OCI-LY1 (cell line): ENCODE measurements around the gene HPS5.

Experiments
- H2AFZ ChIP-seq: fragments of 200-600 bp; sonication (generic), shearing (Covaris generic); 2 replicates; pipeline ENCODE4 v1.6.0; 2014; ENCODE audit warnings: antibody characterized with exemption, mild to moderate bottlenecking, low read length
- H3F3A ChIP-seq: fragments of 200-600 bp; sonication (generic), shearing (Covaris generic); 2 replicates; pipeline ENCODE4 v1.6.0; 2014; ENCODE audit warnings: mild to moderate bottlenecking, antibody characterized with exemption, low read length, moderate library complexity; ENCODE audit not compliant: insufficient read depth
- H3K27ac ChIP-seq: fragments of 200-600 bp; sonication (generic); 2 replicates; pipeline ENCODE4 v1.5.1; 2014; ENCODE audit warnings: low read length, mixed run types, mild to moderate bottlenecking, low read depth; ENCODE audit not compliant: poor library complexity, severe bottlenecking
- H3K27me3 ChIP-seq: fragments of 200-600 bp; sonication (generic); 2 replicates; pipeline ENCODE4 v1.6.0; 2014; ENCODE audit warnings: antibody characterized with exemption, mild to moderate bottlenecking, low read length, moderate library complexity; ENCODE audit not compliant: insufficient read depth
- H3K36me3 ChIP-seq: fragments of 200-600 bp; sonication (generic); 2 replicates; pipeline ENCODE4 v1.6.1; 2014; ENCODE audit warnings: mild to moderate bottlenecking, antibody characterized with exemption, low read length, moderate library complexity, mixed read lengths; ENCODE audit not compliant: insufficient read depth
- H3K4me1 ChIP-seq: fragments of 200-600 bp; sonication (generic); 2 replicates; pipeline ENCODE4 v1.5.1; 2014; ENCODE audit warnings: mild to moderate bottlenecking, low read length, moderate library complexity; ENCODE audit not compliant: insufficient read depth, severe bottlenecking
- H3K4me2 ChIP-seq: fragments of 200-600 bp; sonication (generic), shearing (Covaris generic); 2 replicates; pipeline ENCODE4 v1.6.1; 2014; ENCODE audit warnings: low read length
- H3K4me3 ChIP-seq: fragments of 200-600 bp; sonication (generic); 2 replicates; pipeline ENCODE4 v1.5.1; 2014; ENCODE audit warnings: low read length, low read depth, mild to moderate bottlenecking, mixed read lengths; ENCODE audit not compliant: poor library complexity, severe bottlenecking
- H3K79me2 ChIP-seq: fragments of 200-600 bp; shearing (Covaris generic); 2 replicates; pipeline ENCODE4 v1.6.1; 2016; ENCODE audit warnings: mixed run types, low read length, mixed read lengths; ENCODE audit not compliant: insufficient read depth
- H3K9ac ChIP-seq: fragments of 200-600 bp; sonication (generic), shearing (Covaris generic); 2 replicates; pipeline ENCODE4 v1.6.1; 2014; ENCODE audit warnings: mild to moderate bottlenecking, low read length, mixed read lengths
- H3K9me2 ChIP-seq: fragments of 200-600 bp; sonication (generic), shearing (Covaris generic); 2 replicates; pipeline ENCODE4 v1.6.1; 2014; ENCODE audit warnings: low read depth, mild to moderate bottlenecking, low read length, mixed read lengths
- H3K9me3 ChIP-seq: fragments of 200-600 bp; shearing (Covaris generic); 2 replicates; pipeline ENCODE4 v1.6.1; 2014; ENCODE audit warnings: low read length, mixed read lengths
- H4K20me1 ChIP-seq: fragments of 200-600 bp; sonication (generic), shearing (Covaris generic); 2 replicates; pipeline ENCODE4 v1.6.0; 2016; ENCODE audit warnings: mild to moderate bottlenecking, low read length; ENCODE audit not compliant: insufficient read depth
- CTCF ChIP-seq: fragments of 200-600 bp; sonication (generic), shearing (Covaris generic); IDR thresholded peaks from 2 replicates; pipeline ENCODE4 v1.5.1; 2017; ENCODE audit warnings: mild to moderate bottlenecking, antibody characterized with exemption, low read length, moderate library complexity, mixed read lengths
- EZH2 ChIP-seq: fragments of 200-600 bp; sonication (generic), shearing (Covaris generic); IDR thresholded peaks from 2 replicates; pipeline ENCODE4 v1.8.0; 2017; ENCODE audit warnings: borderline replicate concordance, mixed run types, mild to moderate bottlenecking, antibody characterized with exemption, low read length, moderate library complexity, mixed read lengths

HPS5 gene

GRCh38 chr11:18321969-18322711 lies at the start of gene HPS5, which contains the start of gene GTF2H1:
Gene HPS5 (minus strand): TSS chr11:18322140. CDS start chr11:18317858, 4,282 bp downstream.
Gene GTF2H1 (plus strand): TSS chr11:18322567. CDS start chr11:18333075, 10,508 bp downstream.
- Histone ChIP-seq H2AFZ (peak within 1 kb of the TSS; percentile 33; the same call in 1 of the 2 replicates), H3K4me1 (peaks cover 55% of the 10 kb centered on the region), H4K20me1 (no peaks in the 10 kb centered on the region), H3K79me2 (peaks cover 88% of the 10 kb centered on the region), H3K9me2 (no peaks in the 10 kb centered on the region), H3F3A (no peaks in the 10 kb centered on the region), H3K9me3 (no peaks in the 10 kb centered on the region), H3K36me3 (peaks cover 26% of the 10 kb centered on the region), H3K4me2 (peak within 1 kb of the TSS; percentile 97), H3K4me3 (peak within 1 kb of the TSS; percentile 93), H3K27ac (peak within 1 kb of the TSS; percentile 89), H3K27me3 (no peaks in the 10 kb centered on the region), H3K9ac (peak within 1 kb of the TSS; percentile 97)
- TF ChIP-seq CTCF (no peak), EZH2 (no peak)

GRCh38 chr11:18371279-18371678 lies 49.3 kb upstream of the HPS5 start:
- no peaks in the 10 kb centered on the region for H3K9me3 ChIP-seq
- no peaks in the 10 kb centered on the region for H3K27me3 ChIP-seq
- H3K4me3 ChIP-seq = no peak overlapping the region
- no peak overlapping the region for H3K27ac ChIP-seq
- H4K20me1 ChIP-seq = no peaks in the 10 kb centered on the region
- H3K4me2 ChIP-seq = no peak overlapping the region
- H2AFZ ChIP-seq = no peak overlapping the region
- no peaks in the 10 kb centered on the region for H3K79me2 ChIP-seq
- no peaks in the 10 kb centered on the region for H3K4me1 ChIP-seq
- H3K9me2 ChIP-seq = no peaks in the 10 kb centered on the region
- no peaks in the 10 kb centered on the region for H3F3A ChIP-seq
- TF ChIP-seq CTCF (no peak), EZH2 (no peak)
- peaks cover 8% of the 10 kb centered on the region for H3K36me3 ChIP-seq
- H3K9ac ChIP-seq = no peak overlapping the region

- H3K9me3 ChIP-seq = no peaks in the 10 kb centered on the region
- H4K20me1 ChIP-seq = no peaks in the 10 kb centered on the region
- no peaks in the 10 kb centered on the region for H3K4me1 ChIP-seq
- no peak overlapping the region for H3K4me2 ChIP-seq
- no peak overlapping the region for H3K4me3 ChIP-seq
- H3K36me3 ChIP-seq = peaks cover 23% of the 10 kb centered on the region
- TF ChIP-seq CTCF (no peak), EZH2 (no peak)
- no peaks in the 10 kb centered on the region for H3K79me2 ChIP-seq
- no peak overlapping the region for H3K27ac ChIP-seq
- no peak overlapping the region for H3K9ac ChIP-seq
- H3F3A ChIP-seq = no peaks in the 10 kb centered on the region
- H3K9me2 ChIP-seq = no peaks in the 10 kb centered on the region
- no peaks in the 10 kb centered on the region for H3K27me3 ChIP-seq
- no peak overlapping the region for H2AFZ ChIP-seq
Measured at GRCh38 chr11:18369398-18369797, 47.5 kb upstream of the HPS5 start.
